ENCODE measurements around the gene HECTD1.

DNA sequence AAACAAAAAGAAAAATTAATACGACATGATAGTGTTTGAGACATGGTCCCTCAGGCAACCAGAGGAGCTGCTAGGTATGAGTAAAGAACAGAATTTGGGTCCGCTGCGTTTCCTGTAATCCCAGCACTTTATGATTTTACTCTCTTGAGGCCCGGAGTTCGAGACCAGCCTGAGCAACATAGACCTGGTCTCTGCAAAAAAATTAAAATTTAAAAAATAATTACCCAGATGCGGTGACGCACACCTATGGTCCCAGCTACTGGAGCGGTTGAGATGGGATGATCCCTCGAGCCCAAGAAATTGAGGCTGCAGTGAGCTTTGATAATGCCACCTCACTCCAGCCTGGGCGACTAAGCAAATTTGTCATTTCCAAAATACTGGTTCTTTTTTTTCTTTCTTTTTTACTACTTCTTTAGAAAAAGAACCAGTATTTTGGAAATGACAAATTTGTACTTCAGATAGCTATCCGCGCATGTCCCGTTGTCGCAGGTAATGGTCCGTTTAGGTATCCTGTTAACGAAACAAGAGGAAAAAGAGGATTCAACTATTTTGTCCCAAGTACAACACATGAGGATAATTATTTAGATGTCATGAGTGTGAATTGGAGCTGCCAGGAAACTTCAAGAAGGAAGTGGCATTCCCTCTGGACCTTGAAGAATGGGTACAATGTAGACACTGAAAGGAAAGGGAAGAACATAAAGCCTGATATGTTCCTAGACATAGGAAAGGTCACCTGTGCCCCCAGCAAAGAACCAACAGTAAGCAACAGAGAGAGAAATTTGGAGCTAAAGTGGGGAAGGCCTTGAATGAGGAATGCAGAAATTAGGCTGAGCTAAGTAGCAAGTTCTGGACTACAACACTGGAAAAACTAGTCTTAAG is 1.2 kb upstream of the HECTD1 start:
- TF ChIP-seq CTCF (tag by site-specific recombination; IDR thresholded peaks at IDR 0.05) (no peak), ZNF777 (tag by site-specific recombination; IDR thresholded peaks at IDR 0.05; ENCODE audit: borderline replicate concordance) (no peak), HOXA7 (CRISPR knock-in tag; IDR thresholded peaks at IDR 0.05; ENCODE audit: borderline replicate concordance) (no peak), TCF7L2 (IDR thresholded peaks at IDR 0.05; ENCODE audit: borderline replicate concordance, low read depth, low read length) (no peak), KLF16 (tag by site-specific recombination; IDR thresholded peaks at IDR 0.05) (no peak), PRDM10 (tag by site-specific recombination; IDR thresholded peaks at IDR 0.05) (no peak), MYNN (tag by site-specific recombination; IDR thresholded peaks at IDR 0.05; ENCODE audit: borderline replicate concordance) (no peak), SALL2 (tag by site-specific recombination; IDR thresholded peaks at IDR 0.05; ENCODE audit: borderline replicate concordance) (no peak)
- TF ChIP-seq, protein P1, sequence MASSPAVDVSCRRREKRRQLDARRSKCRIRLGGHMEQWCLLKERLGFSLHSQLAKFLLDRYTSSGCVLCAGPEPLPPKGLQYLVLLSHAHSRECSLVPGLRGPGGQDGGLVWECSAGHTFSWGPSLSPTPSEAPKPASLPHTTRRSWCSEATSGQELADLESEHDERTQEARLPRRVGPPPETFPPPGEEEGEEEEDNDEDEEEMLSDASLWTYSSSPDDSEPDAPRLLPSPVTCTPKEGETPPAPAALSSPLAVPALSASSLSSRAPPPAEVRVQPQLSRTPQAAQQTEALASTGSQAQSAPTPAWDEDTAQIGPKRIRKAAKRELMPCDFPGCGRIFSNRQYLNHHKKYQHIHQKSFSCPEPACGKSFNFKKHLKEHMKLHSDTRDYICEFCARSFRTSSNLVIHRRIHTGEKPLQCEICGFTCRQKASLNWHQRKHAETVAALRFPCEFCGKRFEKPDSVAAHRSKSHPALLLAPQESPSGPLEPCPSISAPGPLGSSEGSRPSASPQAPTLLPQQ (tag by site-specific recombination; IDR thresholded peaks at IDR 0.05) = no peak
